K562 (cell line): ENCODE measurements around the gene WDR31. TPM values are rescaled to one million over a fixed set of nuclear protein-coding genes. Genes with fewer than 3 reads are reported as not detected.
A peak's percentile ranks its signal among the peaks of the same experiment; 100 is the strongest.

ENCODE experiments used
- ATAC-seq: fragments of 200-7000 bp; cut with Tn5 transposase; 3 replicates; pipeline ENCODE4 v1.9.1; 2020; ENCODE audit warnings: moderate library complexity
- BruUV-seq: library from RNA; stranded (reverse); fragments of 400-500 nt; replicated peaks from 2 replicates; lab custom pipeline; 2021; lab: Mats Ljungman, UMichigan
- CTCF ChIA-PET: fragments of 300-600 bp; formaldehyde crosslinking; extraction: SDS; loops from one replicate; lab custom pipeline; 2021; ENCODE audit warnings: low intra/inter-chr PET ratio; lab: Yijun Ruan, JAX
- POLR2A ChIA-PET: fragments of 300-600, 350-650 bp; sonication (Branson Sonifier 250); formaldehyde crosslinking; extraction: SDS; loops from one replicate; lab custom pipeline; 2021; ENCODE audit warnings: antibody characterized with exemption, inconsistent platforms; lab: Yijun Ruan, JAX
- DNase-seq, 4 experiments: peaks; one replicate each; pipeline versions ENCODE4 v3.0.0 to v3.0.0-alpha.2; 2011 to 2018; ENCODE audit warnings: low spot score in 3 of 4, mixed read lengths in 3 of 4; ENCODE audit errors: extremely low read depth in 1 of 4
- FAIRE-seq: peaks from 2 replicates; lab custom pipeline; 2011; peaks lifted over from hg19 to GRCh38; lab: Jason Lieb, UNC
- H2AFZ ChIP-seq: 2 replicates; pipeline ENCODE4 v1.6.0; 2011; ENCODE audit warnings: low read depth, low read length, control low read depth, inconsistent platforms
- H3K27ac ChIP-seq: fragments of 200-600 bp; 3 replicates; pipeline ENCODE4 v1.8.0; 2011; ENCODE audit warnings: low read depth, mild to moderate bottlenecking, control low read depth, inconsistent platforms, low read length, moderate library complexity, mixed read lengths; ENCODE audit errors: extremely low read depth
- H3K27me3 ChIP-seq, 2 experiments: fragments of 300-600 bp in 1 of 2; 2 replicates in 1 of 2; 3 replicates in 1 of 2; pipeline versions ENCODE4 v1.6.0 to v1.8.0; 2011; ENCODE audit warnings: inconsistent platforms in 2 of 2, low read length in 2 of 2, mild to moderate bottlenecking in 1 of 2, mixed read lengths in 1 of 2, moderate library complexity in 1 of 2; ENCODE audit not compliant: control insufficient read depth in 2 of 2, insufficient read depth in 2 of 2
- H3K36me3 ChIP-seq: fragments of 300-600 bp; 3 replicates; pipeline ENCODE4 v1.8.0; 2011; ENCODE audit warnings: mild to moderate bottlenecking, low read length, inconsistent platforms; ENCODE audit not compliant: control insufficient read depth, insufficient read depth
- H3K4me1 ChIP-seq, 2 experiments: fragments of 200-600 bp in 1 of 2; replicated peaks in 1 of 2; 2 replicates in 1 of 2; 3 replicates in 1 of 2; pipeline versions ENCODE4 v1.5.1 to v1.8.0; 2011; ENCODE audit warnings: inconsistent platforms in 2 of 2, low read length in 2 of 2, mild to moderate bottlenecking in 1 of 2, mixed read lengths in 1 of 2, moderate library complexity in 1 of 2; ENCODE audit not compliant: control insufficient read depth in 2 of 2, insufficient read depth in 2 of 2
- H3K4me2 ChIP-seq: 2 replicates; pipeline ENCODE4 v1.6.1; 2011; ENCODE audit warnings: low read length, control low read depth, inconsistent platforms, mixed read lengths; ENCODE audit not compliant: insufficient read depth
- H3K4me3 ChIP-seq: fragments of 200-600 bp; sonication (generic), shearing (Covaris generic); 2 replicates; pipeline ENCODE4 v1.5.1; 2016; ENCODE audit warnings: control low read depth, inconsistent platforms
- H3K79me2 ChIP-seq: fragments of 200-600 bp; 3 replicates; pipeline ENCODE4 v1.8.0; 2011; ENCODE audit warnings: low read length, inconsistent platforms; ENCODE audit not compliant: control insufficient read depth, insufficient read depth
- H3K9ac ChIP-seq, 2 experiments: 2 replicates each; pipeline versions ENCODE4 v1.6.0 to v1.6.1; 2011; ENCODE audit warnings: low read depth in 2 of 2, low read length in 2 of 2, control low read depth in 1 of 2, inconsistent platforms in 1 of 2, mild to moderate bottlenecking in 1 of 2, mixed read lengths in 1 of 2; ENCODE audit not compliant: insufficient read depth in 1 of 2
- H3K9me1 ChIP-seq: one replicate; pipeline ENCODE4 v1.6.0; 2011; ENCODE audit warnings: inconsistent platforms, mild to moderate bottlenecking, low read length, moderate library complexity; ENCODE audit not compliant: control insufficient read depth, insufficient read depth
- H3K9me3 ChIP-seq: replicated peaks from 2 replicates; pipeline ENCODE4 v1.5.1; 2011; ENCODE audit warnings: low read depth, low read length, inconsistent platforms; ENCODE audit not compliant: control insufficient read depth, insufficient read depth
- H4K20me1 ChIP-seq: replicated peaks from 2 replicates; pipeline ENCODE4 v1.6.1; 2011; ENCODE audit warnings: low read length, inconsistent platforms, mixed read lengths; ENCODE audit not compliant: control insufficient read depth, insufficient read depth
- ADNP ChIP-seq: fragments of 200-800 bp; sonication (Bioruptor generic); IDR thresholded peaks from 2 replicates; pipeline ENCODE4 v1.6.1; 2016; ENCODE audit warnings: missing genetic modification characterization, missing compliant biosample characterization
- ARHGAP35 ChIP-seq: fragments of 450-650 bp; IDR thresholded peaks from 2 replicates; pipeline ENCODE4 v1.6.1; 2018; ENCODE audit not compliant: partially characterized antibody
- CBFB ChIP-seq: sonication (generic); formaldehyde crosslinking; IDR thresholded peaks from 2 replicates; pipeline ENCODE4 v1.4.0; 2020; ENCODE audit warnings: mild to moderate bottlenecking, missing genetic modification reagents
- ELF2 ChIP-seq: fragments of 250-450 bp; sonication (Bioruptor Pico); IDR thresholded peaks from 2 replicates; pipeline ENCODE4 v1.5.0; 2021; ENCODE audit warnings: mild to moderate bottlenecking
- FOSL1 ChIP-seq: fragments of 200-800 bp; sonication (Bioruptor generic); conservative IDR thresholded peaks from 2 replicates; pipeline ENCODE4 v1.6.1; 2016; ENCODE audit warnings: missing genetic modification characterization, missing compliant biosample characterization
- NFE2L1 ChIP-seq: fragments of 450-650 bp; IDR thresholded peaks from 2 replicates; pipeline ENCODE4 v1.6.1; 2016; ENCODE audit warnings: missing genetic modification characterization, low read depth, mild to moderate bottlenecking, missing compliant biosample characterization, moderate library complexity, borderline replicate concordance
- NR2C2 ChIP-seq, 2 experiments: fragments of 200-800 bp in 1 of 2; sonication (Bioruptor generic) in 1 of 2; sonication (generic) in 1 of 2; formaldehyde crosslinking in 1 of 2; IDR thresholded peaks; 2 replicates each; pipeline versions ENCODE4 v1.6.1 to v1.8.0; 2016 to 2022; ENCODE audit warnings: mild to moderate bottlenecking in 1 of 2, missing compliant biosample characterization in 1 of 2, missing genetic modification characterization in 1 of 2, missing genetic modification reagents in 1 of 2
- SAFB2 ChIP-seq: fragments of 200-400 bp; formaldehyde crosslinking; IDR thresholded peaks from 2 replicates; pipeline ENCODE4 v1.6.1; 2018; ENCODE audit warnings: borderline replicate concordance, low read length, low read depth, moderate library complexity; ENCODE audit not compliant: severe bottlenecking
- SMAD4 ChIP-seq: fragments of 250-450 bp; sonication (Bioruptor Pico); conservative IDR thresholded peaks from 2 replicates; pipeline ENCODE4 v1.8.0; 2021; ENCODE audit warnings: inconsistent platforms, mild to moderate bottlenecking, moderate library complexity
- SNIP1 ChIP-seq: fragments of 450-650 bp; IDR thresholded peaks from 2 replicates; pipeline ENCODE4 v1.7.1; 2017; ENCODE audit warnings: low read depth, mild to moderate bottlenecking
- XRCC4 ChIP-seq: IDR thresholded peaks from one replicate; pipeline ENCODE4 v1.6.1; 2011; ENCODE audit not compliant: insufficient read depth, insufficient read length; ENCODE audit errors: extremely low read depth
- ZNF316 ChIP-seq: fragments of 450-650 bp; IDR thresholded peaks from 2 replicates; pipeline ENCODE4 v1.6.1; 2016
- ZNF561 ChIP-seq: fragments of 450-650 bp; formaldehyde crosslinking; conservative IDR thresholded peaks from 2 replicates; pipeline ENCODE4 v1.4.0; 2020; ENCODE audit warnings: mild to moderate bottlenecking, moderate library complexity
- ZNF830 ChIP-seq: fragments of 250-450 bp; sonication (Bioruptor Pico); IDR thresholded peaks from 2 replicates; pipeline ENCODE4 v1.5.0; 2021; ENCODE audit warnings: mild to moderate bottlenecking
- WGBS: fragments of 100-300 bp; shearing (Covaris generic); methylation state at CpG from one replicate; pipeline ENCODE4 v1.1.6; 2016; ENCODE audit warnings: low coverage, mixed read lengths; ENCODE audit not compliant: insufficient coverage; ENCODE audit errors: missing lambda C conversion rate; 5-methylcytosine and 5-hydroxymethylcytosine counted together
- in situ Hi-C: fragments of 300-500 bp; cut with MboI; formaldehyde crosslinking; loops from 4 replicates; pipeline ENCODE4 v1.15.0; 2018; ENCODE audit warnings: inconsistent platforms, mixed read lengths
- intact Hi-C: fragments of 100-400 bp; cut with micrococcal nuclease; formaldehyde crosslinking; loops from 2 replicates; pipeline ENCODE4 v1.14.2; 2022
- polyA plus RNA-seq, 8 experiments: library from polyadenylated mRNA; depleted of rRNA in 4 of 8; stranded (reverse) in 5 of 8; unstranded in 3 of 8; fragments of >200 nt; fragmentation: Nextera tagmentation in 2 of 8; fragmentation: Illumina TruSeq in 1 of 8; extraction: Ambion mirVana in 2 of 8; extraction: Trizol in 1 of 8; gene quantifications; 2 replicates each; pipeline versions ENCODE4 v1.2.1 to v1.2.3, GENCODE V29; 2011 to 2014; ENCODE audit warnings: inconsistent platforms in 1 of 8, missing spikeins in 1 of 8
- total RNA-seq, 7 experiments: library from RNA; depleted of rRNA in 6 of 7; stranded (reverse); fragments of >200 nt in 6 of 7; fragmentation: Illumina TruSeq in 2 of 7; extraction: Trizol in 2 of 7; gene quantifications; 2 replicates each; pipeline versions ENCODE4 v1.2.1 to v1.2.3, GENCODE V29; 2011 to 2021; ENCODE audit warnings: low replicate concordance in 1 of 7
- TF ChIP-seq, protein P1 (sequence below): sonication (generic); formaldehyde crosslinking; IDR thresholded peaks from 2 replicates; pipeline ENCODE4 v1.8.1; 2023; ENCODE audit warnings: mild to moderate bottlenecking, missing genetic modification reagents
- TF ChIP-seq, protein P2 (sequence below): sonication (generic); IDR thresholded peaks from 2 replicates; pipeline ENCODE4 v1.6.1; 2016

Gene WDR31
- total and polyA plus RNA-seq, 9 of the 15 experiments (the other 6 are each of a cell fraction or from before 2014, with no cell fraction given) = 0.35 to 1.8 (median 0.95) TPM

- Histone ChIP-seq H4K20me1 (no peaks in the 10 kb centered on the region; the same call in none of the 2 replicates), H3K27ac (peak within 1 kb of the TSS; percentile 79), H3K9ac (peak within 1 kb of the TSS; percentile 84 to 97), H3K36me3 (peaks cover 28% of the 10 kb centered on the region), H3K9me1 (peaks cover 3% of the 10 kb centered on the region), H3K4me1 (peaks cover 25 to 26% of the 10 kb centered on the region in 2 experiments; a peak in 4 of 5 replicates), H3K79me2 (peaks cover 8% of the 10 kb centered on the region; the same call in 2 of the 3 replicates), H3K27me3 (no peaks in the 10 kb centered on the region), H2AFZ (peak within 1 kb of the TSS; percentile 97), H3K9me3 (no peaks in the 10 kb centered on the region), H3K4me3 (peak within 1 kb of the TSS; percentile 87), H3K4me2 (peak within 1 kb of the TSS; percentile 83)
- ChIA-PET CTCF (no interaction called here), POLR2A (interaction anchor here (0.7 kb wide), 1 partner anchor 14 kb away, joined by 3 read pairs; no protein-coding TSS in a partner anchor)
- BruUV-seq = no TSS peak
- in situ Hi-C loops (no loop called here), intact Hi-C loops (loop anchor here (2.0 kb wide), 1 partner anchor 68 kb away; no protein-coding TSS in a partner anchor)
- DNase-seq = peak; percentile 88 to 96 (median 94)
- FAIRE-seq = no peak
- 3% methylated on average over 29 of the region's 74 CpGs for WGBS
- ATAC-seq = peak; percentile 87
- TF ChIP-seq ZNF561 (CRISPR knock-in tag) (no peak), ELF2 (CRISPR knock-in tag) (no peak), ZNF316 (peak; percentile 52), SAFB2 (no peak), XRCC4 (no peak), ARHGAP35 (peak; percentile 52), CBFB (CRISPR knock-in tag) (no peak), ADNP (tag) (peak; percentile 54), SNIP1 (no peak), FOSL1 (tag) (no peak), NFE2L1 (tag) (no peak), ZNF830 (CRISPR knock-in tag) (no peak), SMAD4 (no peak), NR2C2 (CRISPR knock-in tag; IDR thresholded peaks at IDR 0.05) (no peak), NR2C2 (tag; IDR thresholded peaks at IDR 0.05) (no peak)
- TF ChIP-seq, protein P1, sequence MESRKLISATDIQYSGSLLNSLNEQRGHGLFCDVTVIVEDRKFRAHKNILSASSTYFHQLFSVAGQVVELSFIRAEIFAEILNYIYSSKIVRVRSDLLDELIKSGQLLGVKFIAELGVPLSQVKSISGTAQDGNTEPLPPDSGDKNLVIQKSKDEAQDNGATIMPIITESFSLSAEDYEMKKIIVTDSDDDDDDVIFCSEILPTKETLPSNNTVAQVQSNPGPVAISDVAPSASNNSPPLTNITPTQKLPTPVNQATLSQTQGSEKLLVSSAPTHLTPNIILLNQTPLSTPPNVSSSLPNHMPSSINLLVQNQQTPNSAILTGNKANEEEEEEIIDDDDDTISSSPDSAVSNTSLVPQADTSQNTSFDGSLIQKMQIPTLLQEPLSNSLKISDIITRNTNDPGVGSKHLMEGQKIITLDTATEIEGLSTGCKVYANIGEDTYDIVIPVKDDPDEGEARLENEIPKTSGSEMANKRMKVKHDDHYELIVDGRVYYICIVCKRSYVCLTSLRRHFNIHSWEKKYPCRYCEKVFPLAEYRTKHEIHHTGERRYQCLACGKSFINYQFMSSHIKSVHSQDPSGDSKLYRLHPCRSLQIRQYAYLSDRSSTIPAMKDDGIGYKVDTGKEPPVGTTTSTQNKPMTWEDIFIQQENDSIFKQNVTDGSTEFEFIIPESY (CRISPR knock-in tag) = no peak
- TF ChIP-seq, protein P2, sequence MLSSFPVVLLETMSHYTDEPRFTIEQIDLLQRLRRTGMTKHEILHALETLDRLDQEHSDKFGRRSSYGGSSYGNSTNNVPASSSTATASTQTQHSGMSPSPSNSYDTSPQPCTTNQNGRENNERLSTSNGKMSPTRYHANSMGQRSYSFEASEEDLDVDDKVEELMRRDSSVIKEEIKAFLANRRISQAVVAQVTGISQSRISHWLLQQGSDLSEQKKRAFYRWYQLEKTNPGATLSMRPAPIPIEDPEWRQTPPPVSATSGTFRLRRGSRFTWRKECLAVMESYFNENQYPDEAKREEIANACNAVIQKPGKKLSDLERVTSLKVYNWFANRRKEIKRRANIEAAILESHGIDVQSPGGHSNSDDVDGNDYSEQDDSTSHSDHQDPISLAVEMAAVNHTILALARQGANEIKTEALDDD = no peak
Measured at GRCh38 chr9:113376634-113377567, 36.8 kb upstream of the WDR31 start, which contains the start of gene HDHD3. TSS of gene HDHD3 (minus strand) at chr9:113376986. CDS start at chr9:113374354, 2,632 bp downstream.
